Measurements from ENCODE around the gene RASGEF1C.

- TF ChIP-seq CTCF (IDR thresholded peaks at IDR 0.05) (no peak), POLR2A (IDR thresholded peaks at IDR 0.05) (no peak)
Measured at GRCh38 chr5:180140571-180140970, 68.4 kb downstream of the RASGEF1C start.

Measured in prostate gland (tissue), 2 donors.